ENCODE data around the gene ACSS1. TPM values are rescaled to one million over a fixed set of nuclear protein-coding genes. Genes with fewer than 3 reads are reported as not detected.
A peak's percentile ranks its signal among the peaks of the same experiment; 100 is the strongest.
"Not testable (repeated sequence)": the region's sequence is repeated elsewhere in the genome, so short reads cannot be mapped to it uniquely, and the experiment has no call there.

Gene ACSS1
- total RNA-seq, 1 experiment from 2014 or later: not detected

DNA sequence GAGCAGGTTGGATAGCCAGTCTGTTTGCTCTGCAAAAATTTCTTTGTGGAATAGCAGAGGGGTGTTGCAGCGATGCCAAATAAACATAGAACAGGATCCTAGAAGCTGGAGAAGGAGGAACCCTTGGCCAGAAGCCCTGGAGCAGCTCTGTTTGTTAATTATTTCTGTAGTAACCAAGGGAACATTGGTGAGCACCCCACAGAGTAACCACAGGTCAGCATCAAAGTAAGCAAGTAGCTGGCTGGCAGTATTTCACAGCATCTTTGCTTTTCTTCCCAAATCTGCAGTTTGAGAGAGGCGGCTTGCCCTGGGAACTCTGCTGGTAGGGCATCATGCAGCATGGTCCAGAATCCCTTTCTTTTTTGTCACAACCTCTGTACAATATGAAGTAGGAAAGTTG, 52.7 kb downstream of the ACSS1 start:
- peak; percentile 95 for DNase-seq (ENCODE audit: low spot score)

DNA sequence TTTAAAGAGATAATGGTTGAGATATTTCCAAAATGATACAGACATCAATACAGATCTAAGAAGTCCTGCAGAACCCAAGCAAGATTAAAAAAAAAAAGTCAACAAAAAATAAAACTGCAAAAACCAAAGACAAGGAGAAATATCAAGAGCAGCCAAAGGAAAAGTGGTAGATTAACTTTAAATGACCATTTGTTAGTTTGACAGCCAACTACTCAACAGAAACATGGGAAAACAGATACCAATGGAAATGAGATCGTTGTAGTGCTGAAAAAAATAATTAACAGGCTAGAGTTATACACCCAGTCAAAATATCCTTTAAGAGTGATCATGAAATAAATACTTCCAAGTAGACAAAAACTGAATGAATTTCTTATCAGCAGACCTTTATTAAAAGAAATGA, 54.9 kb downstream of the ACSS1 start:
- DNase-seq (ENCODE audit: low spot score): no peak
- in situ Hi-C loops (cut with HindIII; ENCODE audit: low sequenced_read_pairs): no loop called here

More for the DNA sequence above, 52.7 kb downstream of the ACSS1 start:
- in situ Hi-C loops (cut with HindIII; ENCODE audit: low sequenced_read_pairs): no loop called here

DNA sequence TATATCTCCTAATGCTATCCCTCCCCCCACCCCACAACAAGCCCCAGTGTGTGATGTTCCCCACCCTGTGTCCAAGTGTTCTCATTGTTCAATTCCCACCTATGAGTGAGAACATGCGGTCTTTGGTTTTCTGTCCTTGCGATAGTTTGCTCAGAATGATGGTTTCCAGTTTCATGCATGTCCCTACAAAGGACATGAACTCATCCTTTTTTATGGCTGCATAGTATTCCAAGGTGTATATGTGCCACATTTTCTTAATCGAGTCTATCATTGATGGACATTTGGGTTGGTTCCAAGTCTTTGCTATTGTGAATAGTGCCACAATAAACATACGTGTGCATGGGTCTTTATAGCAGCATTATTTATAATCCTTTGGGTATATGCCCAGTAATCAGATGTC, 56.6 kb downstream of the ACSS1 start:
- DNase-seq (ENCODE audit: low spot score); in situ Hi-C loops (cut with HindIII; ENCODE audit: low sequenced_read_pairs): not testable (repeated sequence)

DNA sequence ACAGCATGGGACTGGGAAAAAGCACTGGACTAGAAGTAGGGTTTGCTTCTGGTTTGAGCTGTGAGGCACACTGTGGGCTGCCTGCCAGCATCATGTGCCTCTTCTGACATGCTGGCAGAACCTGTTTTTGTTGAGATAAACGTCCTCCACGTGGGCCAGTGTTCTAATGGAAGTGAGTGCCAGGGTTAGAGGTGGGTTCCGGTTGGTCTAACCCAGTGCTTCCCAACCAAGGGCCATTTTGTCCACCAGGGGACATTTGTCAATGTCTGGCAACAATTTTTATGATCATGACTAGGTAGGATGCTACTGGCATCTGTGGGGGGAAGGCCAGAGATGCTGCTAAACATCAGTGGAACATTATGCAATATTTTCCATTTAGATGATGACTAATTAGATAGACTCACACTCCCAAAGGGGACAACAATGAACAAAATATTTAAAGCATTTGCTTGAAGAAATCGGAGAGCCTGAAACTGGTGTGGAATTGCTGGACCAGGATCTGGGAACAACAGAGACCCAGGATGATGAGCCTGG, 57.6 kb downstream of the ACSS1 start:
- in situ Hi-C loops (cut with HindIII; ENCODE audit: low sequenced_read_pairs): no loop called here
- DNase-seq (ENCODE audit: low spot score): no peak

DNA sequence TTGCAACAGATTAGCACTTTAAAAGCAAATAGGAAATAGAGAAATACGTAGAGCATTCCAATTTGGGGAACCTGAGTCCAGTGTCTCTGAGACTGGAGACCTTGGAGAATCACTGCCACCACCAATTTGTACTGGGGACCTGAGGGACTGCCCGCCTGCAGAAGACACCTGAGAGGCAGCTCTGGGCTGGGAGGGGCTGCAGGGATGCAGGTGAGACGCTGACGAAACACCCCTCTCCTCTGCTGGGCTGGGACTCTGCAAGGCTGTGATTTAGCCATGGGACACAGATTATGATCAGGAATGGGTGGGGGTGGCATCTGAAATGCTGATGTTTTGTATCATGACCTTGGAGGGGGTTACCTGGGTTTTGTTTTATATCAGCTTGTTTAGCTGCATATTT, 58.4 kb downstream of the ACSS1 start:
- in situ Hi-C loops (cut with HindIII; ENCODE audit: low sequenced_read_pairs): no loop called here
- DNase-seq (ENCODE audit: low spot score): no peak

DNA sequence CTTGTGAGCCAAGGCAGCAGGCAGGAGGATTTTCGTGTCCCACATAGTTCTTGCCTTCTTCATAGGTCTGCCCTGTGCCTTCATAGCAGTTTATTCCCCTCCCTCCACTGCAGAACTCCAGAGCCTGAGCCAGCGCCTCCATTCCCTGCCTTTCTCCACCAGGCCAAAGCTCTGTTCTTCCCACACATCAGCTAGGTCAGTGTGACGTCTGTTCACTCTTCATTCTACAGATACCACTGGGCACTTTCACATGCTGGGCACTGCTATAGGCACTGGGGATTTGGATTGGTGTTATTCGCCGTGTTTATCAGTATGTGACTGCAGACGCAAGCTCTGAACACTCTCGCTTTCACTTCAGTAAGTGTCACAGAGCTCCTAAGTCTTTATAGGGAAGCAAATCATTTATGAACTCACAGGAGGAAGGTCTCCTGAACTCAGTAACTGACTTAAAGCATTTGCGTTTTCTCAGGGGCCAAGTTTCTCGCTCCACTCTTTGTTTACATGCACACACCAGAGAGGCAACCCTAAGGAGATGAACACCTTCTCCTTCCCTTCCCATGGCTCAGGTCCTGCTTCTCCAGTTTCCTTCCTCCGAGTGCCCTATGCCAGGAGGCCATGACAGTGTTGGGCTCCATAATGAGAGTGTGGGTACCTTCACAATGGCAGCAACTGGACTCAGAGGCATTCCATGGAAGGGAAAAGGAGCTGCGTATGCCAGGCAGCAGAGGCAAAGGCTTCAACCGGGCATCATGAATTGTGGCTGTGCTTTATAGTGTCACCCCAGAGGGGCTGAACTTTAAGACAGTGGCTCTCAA, 59.1 kb downstream of the ACSS1 start:
- DNase-seq (ENCODE audit: low spot score): no peak
- in situ Hi-C loops (cut with HindIII; ENCODE audit: low sequenced_read_pairs): no loop called here

DNA sequence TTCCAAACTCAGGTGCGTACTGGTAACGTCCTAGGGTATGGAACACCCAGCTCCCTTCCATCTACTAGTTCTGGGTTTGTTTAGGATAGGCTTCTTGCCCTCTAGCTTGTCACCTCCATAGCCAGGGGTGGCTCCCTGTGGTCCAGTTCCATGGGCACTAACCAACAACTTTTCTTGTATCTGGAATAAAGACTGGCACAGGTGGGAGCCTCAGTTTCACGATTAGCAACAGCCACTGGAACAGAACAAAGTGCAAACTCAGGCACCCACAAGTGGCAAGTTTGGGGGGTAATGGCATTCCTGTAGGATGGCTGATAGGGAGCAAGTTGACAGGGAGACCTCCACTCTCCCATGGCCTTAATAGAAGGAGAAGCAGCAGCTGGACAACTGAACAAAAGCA, 59.8 kb downstream of the ACSS1 start:
- in situ Hi-C loops (cut with HindIII; ENCODE audit: low sequenced_read_pairs): no loop called here
- DNase-seq (ENCODE audit: low spot score): no peak

DNA sequence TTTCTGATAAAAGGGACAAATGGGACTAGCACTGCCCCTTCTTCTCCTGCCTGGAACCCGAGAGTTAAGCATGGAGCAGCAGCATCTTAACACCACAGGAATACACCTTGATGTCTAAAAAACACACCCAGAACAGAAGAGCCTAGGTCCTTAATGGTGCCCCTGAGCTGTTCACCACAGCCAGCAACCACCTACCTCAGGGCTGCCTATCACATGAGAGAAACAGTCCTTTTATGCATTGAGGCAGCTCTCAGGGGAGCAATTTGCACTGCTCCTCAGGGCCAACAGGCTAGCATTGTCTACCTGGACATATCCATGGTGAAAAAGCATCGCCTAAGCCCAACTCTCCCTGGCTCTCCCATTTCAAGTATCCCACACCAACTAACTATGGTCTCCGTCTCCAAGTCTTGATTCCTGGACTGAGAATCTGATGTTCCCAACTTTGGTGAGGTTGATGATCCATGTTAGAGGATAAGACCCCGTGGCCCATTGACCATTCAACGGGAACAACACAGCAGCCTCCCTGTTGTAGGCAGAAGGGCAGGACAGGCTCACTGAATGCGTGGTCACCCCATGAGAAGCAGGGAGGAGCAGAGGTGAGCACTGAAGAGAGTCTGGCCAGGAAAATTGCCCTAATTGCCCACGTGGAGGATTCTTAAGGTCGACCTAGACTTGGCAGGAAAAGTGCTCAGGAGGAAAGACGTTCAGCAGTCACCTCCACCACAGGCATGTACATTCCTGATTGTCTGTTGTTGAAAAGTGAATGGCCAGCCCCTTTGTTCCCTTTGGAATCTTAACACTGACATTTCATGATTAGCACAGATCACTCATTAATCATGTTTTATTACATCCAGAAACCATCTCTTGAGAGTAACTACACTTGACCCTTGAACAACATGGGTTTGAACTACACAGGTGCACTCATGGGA, 61.2 kb downstream of the ACSS1 start:
- in situ Hi-C loops (cut with HindIII; ENCODE audit: low sequenced_read_pairs): no loop called here
- no peak for DNase-seq (ENCODE audit: low spot score)

DNA sequence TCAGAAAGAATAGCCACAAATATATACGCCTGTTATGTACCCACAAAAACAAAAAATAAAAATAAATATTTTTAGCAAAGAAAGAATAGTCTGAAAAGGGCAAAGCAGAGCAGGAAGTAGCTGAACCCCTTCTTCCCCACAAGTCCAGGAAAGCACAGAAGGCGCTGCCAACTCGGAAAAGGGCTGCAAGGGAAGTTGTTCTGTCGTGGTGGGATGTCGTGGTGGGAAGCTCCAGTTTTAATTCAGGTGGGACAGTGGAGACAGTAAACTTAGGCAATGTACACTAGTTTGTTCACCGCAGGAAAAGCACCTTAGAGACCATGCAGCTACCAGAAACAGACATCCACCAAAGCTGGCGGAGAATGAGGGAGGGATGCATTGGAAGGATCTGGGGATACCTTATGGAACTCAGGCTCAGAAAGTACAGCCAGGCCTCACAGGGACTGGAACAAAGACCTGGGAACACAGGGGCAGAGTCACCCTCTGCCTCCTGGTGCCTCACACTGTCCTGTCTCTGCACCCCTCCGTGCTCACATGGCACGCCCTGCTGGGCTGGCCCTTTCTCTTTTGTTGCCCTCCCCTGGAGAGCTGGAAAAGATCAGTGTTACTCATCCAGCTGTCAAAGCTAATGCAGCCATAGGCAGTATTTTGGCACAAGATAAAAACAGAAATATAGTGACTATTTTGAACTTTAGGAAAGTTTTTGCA, 62.0 kb downstream of the ACSS1 start:
- in situ Hi-C loops (cut with HindIII; ENCODE audit: low sequenced_read_pairs): no loop called here
- no peak for DNase-seq (ENCODE audit: low spot score)

DNA sequence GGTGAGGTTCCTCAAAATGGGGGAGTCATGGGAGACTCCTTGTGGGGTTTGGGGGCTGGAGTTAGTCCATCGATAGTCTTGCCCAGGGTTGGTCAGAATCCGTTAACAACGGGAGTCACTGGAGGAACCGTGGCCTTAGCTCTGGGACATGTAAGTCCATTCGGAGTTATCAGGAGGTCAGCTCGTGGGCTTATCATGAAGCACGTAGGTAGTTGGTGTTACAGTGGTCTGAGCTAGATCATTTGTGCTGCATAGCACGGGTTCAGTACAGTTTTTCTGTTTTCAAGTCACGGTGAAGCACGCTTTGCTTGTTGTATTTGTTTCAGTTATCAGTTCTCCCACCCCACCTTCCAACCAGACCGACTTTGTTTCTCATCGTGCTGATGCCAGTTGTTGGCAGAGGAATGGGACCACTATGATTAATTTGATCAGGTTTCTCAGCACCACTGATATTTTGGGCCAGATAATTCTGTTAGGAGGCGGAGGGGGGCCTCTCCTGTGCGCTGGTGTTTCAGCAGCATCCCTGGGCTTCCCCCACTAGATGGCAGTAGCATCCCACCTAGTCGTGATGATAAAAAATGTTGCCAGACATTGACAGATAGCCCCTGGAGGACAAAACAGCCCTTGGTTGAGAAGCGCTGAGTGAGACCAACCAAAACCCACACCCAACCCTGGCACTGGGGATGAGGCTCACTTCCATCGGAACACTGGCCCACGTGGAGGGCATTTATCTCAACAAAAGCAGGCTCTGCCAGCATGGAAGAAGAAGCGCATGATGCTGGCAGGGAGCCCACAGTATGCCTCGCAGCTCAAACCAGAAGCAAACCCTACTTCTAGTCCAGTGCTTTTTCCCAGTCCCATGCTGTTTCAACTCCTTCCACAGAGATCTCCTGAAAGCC, 63.2 kb downstream of the ACSS1 start:
- in situ Hi-C loops (cut with HindIII; ENCODE audit: low sequenced_read_pairs): no loop called here
- peak; percentile 93 for DNase-seq (ENCODE audit: low spot score)

DNA sequence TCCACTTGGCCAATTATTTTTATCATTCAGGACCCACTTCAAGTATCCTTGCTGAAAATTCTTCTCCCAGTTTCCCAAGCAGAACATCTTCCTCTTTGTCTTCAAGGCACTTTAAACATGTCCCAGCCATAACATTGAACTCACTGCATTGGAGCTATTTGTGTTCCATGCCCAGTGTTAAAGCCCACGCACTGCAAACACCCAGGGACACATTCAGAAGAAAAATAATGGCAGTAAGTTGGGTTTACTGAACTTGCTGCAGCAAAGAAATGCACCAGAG, 63.8 kb downstream of the ACSS1 start:
- DNase-seq (ENCODE audit: low spot score): no peak
- in situ Hi-C loops (cut with HindIII; ENCODE audit: low sequenced_read_pairs): no loop called here

DNA sequence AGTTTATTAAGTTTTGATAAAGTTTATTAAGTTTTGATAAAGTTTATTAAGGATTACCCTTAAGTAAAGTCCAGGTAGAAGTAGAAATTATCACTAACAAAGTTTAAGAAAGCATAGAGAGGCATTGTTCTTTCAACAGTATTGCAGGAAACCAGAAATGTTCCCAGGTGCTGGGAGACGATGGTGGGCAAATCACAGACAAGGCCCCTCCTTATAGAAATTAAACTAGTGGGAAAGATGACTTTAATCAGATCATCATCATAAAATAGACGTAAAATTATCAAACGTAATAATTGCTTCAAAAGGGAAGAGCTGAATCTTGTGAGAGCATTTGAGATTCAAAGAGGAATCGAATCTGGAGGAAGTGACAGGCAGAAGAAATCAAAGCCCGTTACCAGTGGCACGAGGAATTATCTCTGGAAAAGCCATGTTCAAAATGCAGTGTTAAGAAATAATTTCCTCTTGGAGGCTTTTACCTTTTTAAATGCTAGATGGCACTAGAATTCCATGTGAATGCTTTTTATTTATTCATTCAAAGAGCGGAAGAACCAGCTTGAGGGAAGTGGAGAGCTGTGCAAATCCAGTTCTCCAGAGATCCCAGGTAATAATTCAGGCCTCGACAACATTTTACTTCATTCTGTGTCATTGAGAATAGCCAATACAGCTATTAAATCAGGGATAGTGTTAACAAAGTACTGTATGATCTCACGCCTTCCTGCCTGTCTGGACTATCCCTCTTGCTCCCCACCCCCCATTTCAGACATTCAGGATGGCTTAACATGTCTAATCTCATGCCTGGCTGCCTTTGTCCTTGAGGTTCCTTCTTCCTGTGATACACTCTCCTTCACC, 64.4 kb downstream of the ACSS1 start:
- in situ Hi-C loops (cut with HindIII; ENCODE audit: low sequenced_read_pairs): no loop called here
- peak; percentile 82 for DNase-seq (ENCODE audit: low spot score)

DNA sequence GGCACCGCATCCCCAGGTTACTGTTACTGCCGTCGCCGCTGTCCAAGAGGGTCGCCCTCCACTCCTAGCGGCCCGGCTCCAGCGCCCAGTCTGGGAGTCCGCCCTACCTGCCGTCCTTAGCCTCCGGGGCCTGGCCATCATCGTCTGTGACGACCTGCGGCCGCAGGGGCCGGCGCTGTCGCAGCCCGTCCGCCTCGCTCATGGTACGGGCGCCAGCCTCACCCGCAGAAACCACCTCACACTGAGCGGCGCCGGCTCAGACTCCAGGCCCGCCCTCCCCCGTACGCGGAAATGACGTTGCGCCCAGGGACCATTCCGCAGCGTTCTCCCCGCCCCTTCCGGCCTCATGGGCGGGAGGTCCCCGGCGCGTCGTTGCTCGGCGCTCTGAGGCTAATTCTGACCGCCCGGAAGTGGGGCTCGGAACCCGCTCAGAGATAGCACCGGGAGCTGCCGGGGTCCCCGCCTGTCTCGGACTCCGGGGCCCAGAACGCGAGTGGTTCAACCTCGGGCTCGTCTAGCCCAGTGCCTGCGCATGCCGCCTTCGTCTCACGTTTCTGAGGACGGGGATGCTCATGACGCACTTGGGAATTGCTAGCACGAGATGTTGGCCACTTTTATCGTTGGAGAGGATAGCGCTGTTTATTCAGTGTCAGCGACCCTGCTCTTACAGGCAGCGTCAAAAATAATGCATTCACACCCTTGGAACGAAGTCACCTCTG, 65.3 kb downstream of the ACSS1 start, which contains the start of gene APMAP:
APMAP (minus strand) TSS at position 265 of the 719 bp plus-strand sequence; CDS start at position 202, 63 bp downstream.
- peak; percentile 96 for DNase-seq (ENCODE audit: low spot score)

DNA sequence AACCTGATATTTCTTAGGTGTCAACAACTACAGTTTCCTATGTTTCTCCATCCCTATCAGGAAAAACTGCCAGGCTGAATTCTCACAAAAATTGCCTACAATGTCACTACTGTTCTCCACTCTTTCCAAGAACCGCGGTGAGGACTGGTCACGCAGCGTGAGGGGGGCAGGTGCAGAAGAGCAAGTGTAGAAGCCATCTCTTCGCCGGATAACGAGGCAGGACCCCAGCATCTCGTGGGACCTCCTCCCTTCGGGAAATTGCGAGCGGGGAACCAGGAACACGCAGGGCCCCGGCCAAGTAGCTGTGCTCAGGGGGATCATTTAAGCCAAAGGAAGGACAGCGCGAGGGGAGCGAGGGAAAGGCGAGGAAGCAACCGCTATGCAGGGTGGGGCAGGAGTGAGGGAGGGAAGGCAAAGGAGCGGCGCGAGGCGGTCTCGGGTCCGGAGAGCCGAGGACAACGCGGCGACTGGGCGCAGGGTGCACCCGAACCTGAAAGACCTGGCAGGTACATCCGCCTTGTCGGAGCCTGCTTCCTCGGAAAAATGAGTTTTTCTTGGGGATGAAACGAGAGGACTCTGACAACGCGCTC, 65.9 kb downstream of the ACSS1 start:
- in situ Hi-C loops (cut with HindIII; ENCODE audit: low sequenced_read_pairs): no loop called here
- DNase-seq (ENCODE audit: low spot score): no peak

More for the DNA sequence above, 65.3 kb downstream of the ACSS1 start, which contains the start of gene APMAP:
- in situ Hi-C loops (cut with HindIII; ENCODE audit: low sequenced_read_pairs): no loop called here

DNA sequence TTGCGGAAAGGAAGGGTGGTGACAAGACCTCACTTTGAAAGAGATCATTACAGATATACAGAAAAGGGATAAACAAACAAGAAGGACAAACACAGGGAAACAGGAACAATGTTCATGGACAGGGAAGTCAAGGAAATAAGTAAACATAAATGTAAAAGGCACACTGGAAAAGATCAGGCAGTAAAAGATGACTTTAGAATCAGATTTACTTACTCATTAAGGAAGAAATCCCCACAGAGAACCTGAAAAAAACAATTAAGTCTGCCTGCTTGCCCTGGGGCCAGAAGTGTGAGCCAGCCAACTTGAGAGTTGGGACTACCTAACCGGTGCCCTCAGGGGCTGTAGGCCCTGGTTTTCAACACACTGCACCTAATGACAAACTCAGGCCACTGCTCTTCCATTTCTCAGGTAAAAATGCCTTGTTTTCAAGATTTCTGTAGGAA, 67.1 kb downstream of the ACSS1 start:
- in situ Hi-C loops (cut with HindIII; ENCODE audit: low sequenced_read_pairs): no loop called here
- DNase-seq (ENCODE audit: low spot score): no peak

DNA sequence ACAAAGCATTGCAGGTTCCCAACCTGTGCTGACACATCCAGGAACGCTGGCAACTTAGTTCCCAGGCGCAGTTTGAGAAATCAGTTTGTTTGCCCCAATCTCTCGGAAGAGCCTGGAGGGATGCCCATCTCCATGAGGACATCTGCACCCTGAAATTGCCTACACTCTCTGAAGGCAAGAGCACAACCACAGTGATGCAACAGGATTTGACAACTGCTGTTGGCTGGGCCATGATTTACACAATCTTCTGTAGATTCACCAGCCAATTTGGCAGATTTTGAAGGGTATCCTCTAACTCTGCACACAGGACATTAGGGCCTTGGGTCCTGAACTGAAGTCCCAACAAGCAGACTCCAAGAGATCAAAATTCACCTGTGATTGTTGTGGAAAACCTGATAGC, 68.8 kb downstream of the ACSS1 start:
- peak; percentile 54 for DNase-seq (ENCODE audit: low spot score)
- in situ Hi-C loops (cut with HindIII; ENCODE audit: low sequenced_read_pairs): no loop called here

Measured in G401 (cell line).